Vagina (tissue), 2 donors: ENCODE data around the gene P2RY11. TPM values are rescaled to one million over a fixed set of nuclear protein-coding genes. Genes with fewer than 3 reads are reported as not detected.

Source experiments
- DNase-seq, 2 donors: peaks; one replicate each; pipeline ENCODE4 v3.0.0-alpha.2; 2017; ENCODE audit errors: extremely low spot score in 2 of 2
- H3K27ac ChIP-seq: fragments of 200-600 bp; sonication (generic); one replicate; pipeline ENCODE4 v1.5.1; 2019
- H3K27me3 ChIP-seq: fragments of 200-600 bp; sonication (generic); one replicate; pipeline ENCODE4 v1.5.1; 2019
- H3K36me3 ChIP-seq, 2 donors: fragments of 200-600 bp; sonication (generic); one replicate each; pipeline ENCODE4 v1.5.1; 2017 to 2019
- H3K4me1 ChIP-seq: fragments of 200-600 bp; sonication (generic); one replicate; pipeline ENCODE4 v1.5.1; 2019
- H3K4me3 ChIP-seq, 2 donors: fragments of 200-600 bp; sonication (generic); 1 replicate in 1 of 2; 2 replicates in 1 of 2; pipeline ENCODE4 v1.5.1; 2016 to 2019
- H3K9me3 ChIP-seq: fragments of 200-600 bp; sonication (generic); one replicate; pipeline ENCODE4 v1.5.1; 2019
- CTCF ChIP-seq, 3 experiments: fragments of 450-650 bp in 2 of 3; fragments of 200-600 bp in 1 of 3; sonication (generic) in 1 of 3; IDR thresholded peaks; one replicate each; pipeline ENCODE4 v1.5.1; 2017 to 2019; ENCODE audit warnings: antibody characterized with exemption in 3 of 3, mild to moderate bottlenecking in 2 of 3, moderate library complexity in 2 of 3
- POLR2A ChIP-seq, 2 donors: fragments of 450-650 bp; IDR thresholded peaks; one replicate each; pipeline ENCODE4 v1.6.1; 2017; ENCODE audit warnings: antibody characterized with exemption in 2 of 2, mild to moderate bottlenecking in 2 of 2, moderate library complexity in 2 of 2
- POLR2AphosphoS5 ChIP-seq, 2 donors: sonication (generic); formaldehyde crosslinking; IDR thresholded peaks; one replicate each; pipeline ENCODE4 v1.9.0; 2017; ENCODE audit warnings: antibody characterized with exemption in 2 of 2, mild to moderate bottlenecking in 2 of 2, low read depth in 1 of 2; ENCODE audit not compliant: insufficient read depth in 1 of 2
- intact Hi-C: fragments of 100-400 bp; cut with DNase I; formaldehyde crosslinking; loops from one replicate; pipeline ENCODE4 v1.15.1; 2023
- total RNA-seq: library from RNA; depleted of rRNA; stranded (reverse); fragments of >200 nt; gene quantifications from one replicate; pipeline ENCODE4 v1.2.3, GENCODE V29; 2016

P2RY11 gene
- total RNA-seq, 1 donor from 2014 or later: 9.1 TPM

GRCh38 chr19:10107817-10108367, 3.6 kb upstream of the P2RY11 start:
- peak in 1 of 2 donors; percentile 82 for DNase-seq
- intact Hi-C loops: no loop called here
- H3K4me1 ChIP-seq: peaks cover 23% of the 10 kb centered on the region
- TF ChIP-seq POLR2AphosphoS5 (IDR thresholded peaks at IDR 0.05; ENCODE audit: insufficient read depth in 1 of 2, low read depth in 1 of 2) (no peak), CTCF (IDR thresholded peaks at IDR 0.05) (no peak), POLR2A (IDR thresholded peaks at IDR 0.05) (no peak)
- peaks cover 0 to 41% of the 10 kb centered on the region in 2 donors for H3K36me3 ChIP-seq
- no peak overlapping the region for H3K4me3 ChIP-seq
- H3K27ac ChIP-seq: no peak overlapping the region
- H3K27me3 ChIP-seq: no peaks in the 10 kb centered on the region
- H3K9me3 ChIP-seq: no peaks in the 10 kb centered on the region

GRCh38 chr19:10109528-10109927, 2.0 kb upstream of the P2RY11 start:
- Histone ChIP-seq H3K27me3 (no peaks in the 10 kb centered on the region), H3K36me3 (peaks cover 0 to 45% of the 10 kb centered on the region in 2 donors), H3K4me1 (peaks cover 33% of the 10 kb centered on the region), H3K4me3 (no peak overlapping the region), H3K9me3 (no peaks in the 10 kb centered on the region), H3K27ac (no peak overlapping the region)
- no peak for TF ChIP-seq POLR2A (IDR thresholded peaks at IDR 0.05)
- TF ChIP-seq CTCF (IDR thresholded peaks at IDR 0.05): no peak
- no peak for TF ChIP-seq POLR2AphosphoS5 (IDR thresholded peaks at IDR 0.05; ENCODE audit: insufficient read depth in 1 of 2, low read depth in 1 of 2)
- DNase-seq: peak in 1 of 2 donors; percentile 95
- intact Hi-C loops: no loop called here

- DNase-seq: peak; percentile 81 to 92
- no peak overlapping the region for H3K27ac ChIP-seq
- H3K36me3 ChIP-seq: peaks cover 0 to 53% of the 10 kb centered on the region in 2 donors
- H3K9me3 ChIP-seq: no peaks in the 10 kb centered on the region
- TF ChIP-seq CTCF (IDR thresholded peaks at IDR 0.05) (no peak), POLR2AphosphoS5 (IDR thresholded peaks at IDR 0.05; ENCODE audit: insufficient read depth in 1 of 2, low read depth in 1 of 2) (no peak), POLR2A (IDR thresholded peaks at IDR 0.05) (no peak)
- H3K27me3 ChIP-seq: no peaks in the 10 kb centered on the region
- no peak overlapping the region for H3K4me3 ChIP-seq
- intact Hi-C loops: no loop called here
- H3K4me1 ChIP-seq: peaks cover 33% of the 10 kb centered on the region
Measured at GRCh38 chr19:10110076-10110971, 1.2 kb upstream of the P2RY11 start.

- Histone ChIP-seq H3K4me1 (peaks cover 27% of the 10 kb centered on the region), H3K36me3 (peaks cover 0 to 59% of the 10 kb centered on the region in 2 donors), H3K27me3 (no peaks in the 10 kb centered on the region), H3K4me3 (no peak overlapping the region), H3K27ac (no peak overlapping the region), H3K9me3 (no peaks in the 10 kb centered on the region)
- no peak for DNase-seq
- TF ChIP-seq POLR2AphosphoS5 (IDR thresholded peaks at IDR 0.05; ENCODE audit: insufficient read depth in 1 of 2, low read depth in 1 of 2) (no peak), CTCF (IDR thresholded peaks at IDR 0.05) (no peak), POLR2A (IDR thresholded peaks at IDR 0.05) (no peak)
- intact Hi-C loops: no loop called here
Measured at GRCh38 chr19:10110972-10111317, 548 bp upstream of the P2RY11 start.
